Stimulated activated CD4-positive, alpha-beta T cell treated with anti-CD3 and anti-CD28 coated beads, Interleukin-4, amount 100 ng/mL, for 24 hours (primary cell): Measurements from ENCODE around the gene ENSA.
A peak's percentile ranks its signal among the peaks of the same experiment; 100 is the strongest.
"Not testable (repeated sequence)": the region's sequence is repeated elsewhere in the genome, so short reads cannot be mapped to it uniquely, and the experiment has no call there.

Source experiments
- DNase-seq: peaks from one replicate; pipeline ENCODE4 v3.0.0-alpha.2; 2020

Gene ENSA

GRCh38 chr1:150621497-150622302 lies 7.7 kb downstream of the ENSA start:
- DNase-seq = peak; percentile 56

GRCh38 chr1:150620919-150621318 lies 8.5 kb downstream of the ENSA start:
- no peak for DNase-seq

- DNase-seq = no peak
Measured at GRCh38 chr1:150619576-150620509, 9.6 kb downstream of the ENSA start.

DNA sequence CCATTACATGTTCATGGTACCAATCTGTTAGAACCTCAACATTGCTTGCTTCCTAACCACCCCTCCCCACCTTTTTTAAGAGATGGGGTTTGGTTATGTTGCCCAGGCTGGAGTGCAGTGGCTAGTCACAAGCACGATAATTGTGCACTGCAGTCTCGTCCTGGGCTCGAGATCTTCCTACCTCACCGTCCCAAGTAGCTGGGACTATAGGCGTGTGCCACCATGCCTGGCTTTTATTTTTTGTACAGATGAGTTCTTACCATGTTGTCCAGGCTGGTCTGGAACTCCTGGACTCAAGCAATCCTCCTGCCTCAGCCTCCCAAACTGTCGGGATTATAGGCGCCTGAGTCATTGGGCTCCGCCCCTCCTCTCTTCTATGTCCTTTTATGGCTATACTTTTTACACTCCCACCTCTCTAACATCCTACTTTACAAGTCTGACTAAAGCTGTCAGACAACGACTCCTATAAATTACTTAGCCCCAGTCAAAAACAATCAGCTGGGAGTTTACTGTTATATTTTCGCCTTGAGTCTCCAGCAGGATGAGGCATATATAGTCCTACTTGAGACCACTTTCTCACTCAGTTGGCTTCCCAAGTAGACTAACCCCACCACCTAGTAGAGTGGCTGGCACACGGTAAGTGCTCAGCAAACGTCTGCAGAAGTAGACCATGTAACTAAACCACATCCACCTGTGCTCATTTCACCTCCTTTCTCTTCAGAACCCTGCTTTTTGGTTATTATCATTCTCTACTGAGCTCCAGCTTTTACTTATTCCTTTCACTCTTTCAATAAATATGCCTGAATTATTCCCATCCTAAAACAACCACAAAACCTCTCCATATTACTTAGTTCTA lies 13.8 kb downstream of the ENSA start:
- no peak for DNase-seq

GRCh38 chr1:150613061-150613920 lies 16.1 kb downstream of the ENSA start:
- peak; percentile 68 for DNase-seq

DNA sequence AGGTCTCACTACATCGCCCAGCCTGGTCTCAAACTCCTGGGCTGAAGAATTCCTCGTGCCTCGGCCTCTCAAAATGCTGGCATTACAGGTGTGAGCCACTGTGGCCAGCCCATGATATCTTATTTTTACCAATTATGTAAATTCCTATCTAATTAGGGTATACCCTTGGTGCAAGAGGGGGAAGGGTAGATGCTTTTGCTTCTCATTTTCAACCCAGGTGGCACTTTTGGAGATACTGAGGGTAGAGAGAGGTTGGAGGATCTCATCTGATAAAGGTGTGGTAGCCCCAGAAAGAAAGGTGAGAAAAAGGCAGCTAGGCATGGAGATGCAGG lies 17.4 kb downstream of the ENSA start:
- DNase-seq = no peak

DNA sequence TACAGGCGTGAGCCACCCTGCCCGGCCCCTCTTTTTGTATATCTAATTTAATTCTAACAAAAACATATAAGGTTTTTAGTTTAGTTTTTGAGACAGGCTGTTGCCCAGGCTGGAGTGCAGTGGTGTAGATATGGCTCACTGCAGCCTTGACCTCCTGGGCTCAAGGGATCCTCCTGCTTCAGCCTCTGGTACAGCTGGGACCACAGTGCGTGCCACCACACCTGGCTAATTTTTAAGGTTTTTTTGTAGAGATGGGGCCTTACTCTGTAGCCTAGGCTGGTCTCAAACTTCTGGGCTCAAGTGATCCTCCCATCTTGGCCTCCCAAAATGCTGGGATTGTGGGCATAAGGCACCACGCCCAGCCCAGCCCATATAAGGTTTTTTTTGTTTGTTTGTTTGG lies 18.8 kb downstream of the ENSA start:
- DNase-seq = no peak

DNA sequence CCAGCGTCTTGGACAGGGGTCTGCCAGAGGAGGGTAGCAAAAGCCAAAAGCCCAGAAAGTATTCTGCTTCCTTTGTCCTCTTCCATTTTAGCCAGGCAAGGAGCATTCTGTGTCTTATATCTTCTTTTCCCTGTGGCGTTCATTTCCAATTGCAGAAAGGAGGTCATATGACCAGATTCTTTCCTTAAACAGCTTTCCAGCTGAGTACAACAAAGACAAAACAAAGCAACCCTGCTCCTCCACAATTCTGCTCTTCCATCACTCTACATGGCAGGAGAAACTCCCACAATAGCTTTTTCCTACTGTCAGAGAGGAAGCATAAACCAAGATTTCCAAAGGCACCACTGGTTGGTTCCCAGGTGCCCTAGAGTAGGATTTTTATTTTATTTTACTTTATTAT lies 19.7 kb downstream of the ENSA start:
- DNase-seq = no peak

GRCh38 chr1:150606463-150607142 lies 22.8 kb downstream of the ENSA start:
- no peak for DNase-seq

DNA sequence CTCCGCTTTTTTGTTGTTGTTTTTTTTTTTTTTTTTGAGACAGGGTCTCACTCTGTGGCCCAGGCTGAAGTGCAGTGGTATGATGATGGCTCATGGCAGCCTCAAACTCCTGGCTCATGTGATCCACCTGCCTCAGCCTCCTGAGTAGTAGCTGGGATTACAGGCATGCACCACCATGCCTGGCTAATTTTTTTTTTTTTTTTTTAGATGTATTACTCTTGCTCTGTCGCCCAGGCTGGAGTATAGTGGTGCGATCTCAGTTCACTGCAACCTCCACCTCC lies 24.0 kb downstream of the ENSA start:
- DNase-seq = not testable (repeated sequence)

DNA sequence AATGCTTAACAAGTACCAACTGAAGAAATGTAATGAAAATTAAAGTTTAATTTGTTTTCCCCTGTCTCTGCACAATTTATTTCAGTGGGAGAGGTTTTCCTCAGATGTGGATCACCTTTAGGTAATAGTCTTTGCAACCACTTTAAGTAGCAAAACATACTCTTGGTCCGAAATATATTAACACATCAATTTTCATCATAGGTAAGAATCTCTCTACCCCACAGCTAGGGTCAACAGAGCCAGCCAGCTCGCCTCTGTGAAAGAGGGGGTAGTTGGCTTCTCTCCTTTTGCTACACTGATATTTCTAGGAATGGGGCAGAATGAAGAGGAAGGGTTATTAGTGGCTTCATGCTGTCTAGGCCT lies 25.2 kb downstream of the ENSA start:
- DNase-seq = no peak

DNA sequence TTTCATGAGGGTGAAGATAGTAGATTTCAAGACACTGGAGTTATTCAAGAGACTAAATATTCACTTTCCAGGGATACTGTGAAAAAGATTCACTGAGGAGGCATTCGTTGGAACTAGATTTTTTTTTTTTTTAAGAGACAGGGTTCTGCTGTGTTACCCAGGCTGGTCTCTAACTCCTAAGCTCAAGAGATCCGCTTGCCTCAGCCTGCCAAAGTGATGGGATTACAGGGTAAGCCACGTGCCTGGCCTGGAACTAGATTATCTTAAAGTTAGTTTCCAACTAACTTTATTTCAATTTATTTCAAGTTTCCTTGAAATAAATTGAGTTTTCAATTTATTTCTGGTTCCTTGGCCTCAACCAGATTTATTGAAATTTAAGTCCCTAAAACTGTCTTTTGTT lies 25.7 kb downstream of the ENSA start:
- no peak for DNase-seq

DNA sequence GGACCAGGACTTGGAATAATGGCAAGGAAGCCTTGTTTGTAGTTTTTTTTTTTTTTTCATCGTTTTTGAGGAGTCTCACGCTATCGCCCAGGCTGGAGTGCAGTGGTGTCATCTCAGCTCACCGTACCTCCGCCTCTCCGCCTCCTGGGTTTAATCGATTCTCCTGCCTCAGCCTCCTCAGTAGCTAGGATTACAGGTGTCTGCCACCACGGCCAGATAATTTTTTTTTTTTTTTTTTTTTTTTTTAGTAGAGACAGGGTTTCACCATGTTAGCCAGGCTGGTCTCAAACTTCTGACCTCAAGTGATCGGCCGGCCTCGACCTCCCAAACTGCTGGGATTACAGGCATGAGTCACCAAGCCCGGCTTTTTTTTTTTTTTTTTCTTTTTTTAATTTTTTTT lies 27.0 kb downstream of the ENSA start:
- not testable (repeated sequence) for DNase-seq

DNA sequence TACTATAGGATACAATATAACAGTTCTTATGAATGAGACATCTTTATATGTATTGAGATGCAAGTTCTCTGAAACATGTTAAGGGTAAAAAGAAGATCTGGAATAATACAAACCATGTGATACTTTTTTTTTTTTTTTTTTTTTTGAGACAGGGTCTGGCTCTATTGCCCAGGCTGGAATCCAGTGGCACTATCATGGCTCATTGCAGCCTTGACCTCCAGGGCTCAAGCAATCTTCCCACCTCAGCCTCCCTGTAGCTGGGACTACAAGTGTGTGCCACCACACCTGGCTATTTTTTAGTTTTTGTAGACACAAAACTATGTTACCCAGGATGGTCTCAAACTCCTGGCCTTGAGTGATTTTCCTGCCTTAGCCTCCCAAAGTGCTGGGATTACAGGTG lies 27.9 kb downstream of the ENSA start:
- no peak for DNase-seq

GRCh38 chr1:150598346-150598745 lies 31.1 kb downstream of the ENSA start:
- DNase-seq = not testable (repeated sequence)

DNA sequence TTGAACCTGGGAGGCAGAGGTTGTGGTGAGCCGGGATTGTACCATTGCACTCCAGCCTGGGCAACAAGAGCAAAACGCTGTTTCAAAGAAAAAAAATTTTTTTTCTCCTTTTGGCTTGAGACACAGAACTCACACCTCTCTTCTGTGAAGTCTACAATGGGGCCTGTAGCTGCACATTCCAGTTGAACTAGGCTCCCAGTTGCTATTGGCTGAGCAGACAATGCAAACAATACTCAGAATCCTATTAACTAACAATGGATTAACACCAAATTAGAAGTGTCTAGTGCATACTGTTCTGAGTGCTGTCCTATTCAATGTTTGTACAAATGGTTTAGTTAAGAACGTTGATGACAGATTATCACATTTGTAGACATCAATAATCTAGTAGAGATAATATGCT lies 32.4 kb downstream of the ENSA start:
- no peak for DNase-seq

DNA sequence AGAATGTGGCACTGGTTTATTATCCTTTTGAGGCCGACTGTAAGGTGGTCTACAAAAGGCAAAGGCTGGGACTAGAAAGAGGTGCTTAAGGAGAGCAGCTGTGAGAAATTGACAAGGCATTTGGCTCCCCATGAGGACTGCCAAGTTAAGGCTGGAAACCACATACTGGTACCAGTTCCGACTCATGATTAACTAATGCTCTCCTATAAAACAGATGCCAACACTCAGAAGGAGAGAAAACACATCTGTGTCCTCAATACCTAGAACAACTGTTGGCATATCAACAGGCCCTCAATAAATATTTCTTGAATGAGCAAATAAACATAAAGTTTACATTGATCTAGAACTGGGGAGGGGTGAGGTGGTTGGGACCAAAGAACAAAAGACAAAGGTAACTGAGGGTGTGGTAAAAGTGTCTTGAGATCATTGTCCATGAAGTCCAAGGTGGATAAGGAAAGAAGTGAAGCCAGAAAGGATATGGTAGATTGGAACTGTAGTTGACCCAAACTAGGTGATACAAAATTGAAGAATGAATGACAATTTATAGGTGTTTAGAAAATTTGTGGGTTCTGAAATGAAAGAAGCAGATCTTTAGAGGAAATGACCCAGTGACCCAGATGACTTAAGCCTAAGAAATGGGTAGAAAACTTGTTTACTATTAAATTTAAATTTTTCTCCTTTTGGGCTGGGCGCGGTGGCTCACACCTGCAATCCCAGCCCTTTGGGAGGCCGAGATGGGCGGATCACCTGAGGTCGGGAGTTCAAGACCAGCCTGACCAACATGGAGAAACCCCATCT lies 33.1 kb downstream of the ENSA start:
- no peak for DNase-seq

DNA sequence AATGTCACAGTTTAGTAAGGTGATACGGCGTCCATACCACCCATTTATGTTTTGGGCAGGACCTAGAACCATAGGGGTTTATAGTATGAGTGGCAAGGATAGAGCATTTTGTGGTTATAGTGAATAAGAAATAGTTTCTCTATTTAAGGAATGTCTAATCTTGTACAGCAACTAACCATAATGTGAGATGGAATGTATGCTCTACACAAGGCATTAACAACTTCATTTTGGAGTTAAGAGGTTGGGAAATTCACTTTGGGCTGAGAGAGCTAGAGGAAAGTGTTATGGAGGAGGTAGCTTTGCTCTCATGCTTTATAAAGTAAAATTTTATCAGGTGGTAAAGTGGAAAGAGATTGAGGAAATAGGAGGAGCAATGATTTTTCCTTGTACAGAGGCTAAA lies 47.0 kb downstream of the ENSA start:
- DNase-seq = no peak

DNA sequence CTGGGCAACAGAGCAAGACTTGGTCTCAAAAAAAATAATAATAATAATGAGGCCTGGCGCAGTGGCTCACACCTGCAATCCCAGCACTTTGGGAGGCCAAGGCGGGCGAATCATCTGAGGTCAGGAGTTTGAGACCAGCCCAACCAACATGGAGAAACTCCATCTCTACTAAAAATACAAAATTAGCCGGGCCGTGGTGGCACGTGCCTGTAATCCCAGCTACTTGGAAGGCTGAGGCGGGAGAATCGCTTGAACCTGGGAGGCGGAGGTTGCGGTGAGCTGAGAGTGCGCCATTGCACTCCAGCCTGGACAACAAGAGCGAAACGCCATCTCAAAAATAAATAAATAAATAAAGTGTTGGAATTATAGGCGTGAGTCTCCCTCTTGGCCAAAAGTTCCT lies 47.5 kb downstream of the ENSA start:
- DNase-seq = not testable (repeated sequence)

- DNase-seq = not testable (repeated sequence)
Measured at GRCh38 chr1:150581437-150581836, 48.0 kb downstream of the ENSA start.

GRCh38 chr1:150580966-150581365 lies 48.4 kb downstream of the ENSA start:
- DNase-seq = not testable (repeated sequence)
